Endothelial cell of hepatic sinusoid (primary cell): ENCODE results near the gene NUMBL.

Experiments
- in situ Hi-C: cut with HindIII; loops from 2 replicates; pipeline ENCODE4 v1.10.0; 2017; ENCODE audit warnings: low sequenced_read_pairs

The NUMBL gene

GRCh38 chr19:40690050-40690692 is at the start of gene NUMBL:
NUMBL (minus strand) TSS chr19:40690651; CDS start chr19:40690483, 168 bp downstream.
- in situ Hi-C loops: no loop called here

GRCh38 chr19:40739030-40739839 is 48.8 kb upstream of the NUMBL start:
- in situ Hi-C loops: no loop called here

GRCh38 chr19:40737102-40737644 is 46.7 kb upstream of the NUMBL start:
- in situ Hi-C loops: no loop called here

GRCh38 chr19:40736661-40737060 is 46.2 kb upstream of the NUMBL start:
- in situ Hi-C loops: no loop called here

GRCh38 chr19:40735013-40735771 is 44.7 kb upstream of the NUMBL start:
- in situ Hi-C loops: no loop called here

GRCh38 chr19:40733149-40733548 is 42.7 kb upstream of the NUMBL start:
- in situ Hi-C loops: loop anchor here (5.0 kb wide), 1 partner anchor 44 kb away; the partner anchor contains the start of genes MIA and RAB4B

- in situ Hi-C loops: loop anchor here (5.0 kb wide), 1 partner anchor 45 kb away; the partner anchor contains the start of genes MIA and RAB4B
Measured at GRCh38 chr19:40732304-40732703, 41.9 kb upstream of the NUMBL start.

GRCh38 chr19:40730065-40730464 is 39.6 kb upstream of the NUMBL start:
- in situ Hi-C loops: loop anchor here (5.0 kb wide), 1 partner anchor 47 kb away; the partner anchor contains the start of genes MIA and RAB4B

- in situ Hi-C loops: no loop called here
Measured at GRCh38 chr19:40726279-40726678, 35.8 kb upstream of the NUMBL start.

GRCh38 chr19:40724855-40725254 is 34.4 kb upstream of the NUMBL start:
- in situ Hi-C loops: no loop called here

- in situ Hi-C loops: no loop called here
Measured at GRCh38 chr19:40724315-40724714, 33.9 kb upstream of the NUMBL start.

GRCh38 chr19:40723661-40724254 is 33.3 kb upstream of the NUMBL start:
- in situ Hi-C loops: no loop called here

- in situ Hi-C loops: no loop called here
Measured at GRCh38 chr19:40721936-40722661, 31.6 kb upstream of the NUMBL start.

GRCh38 chr19:40721140-40721486 is 30.7 kb upstream of the NUMBL start:
- in situ Hi-C loops: no loop called here

- in situ Hi-C loops: no loop called here
Measured at GRCh38 chr19:40719414-40719894, 29.0 kb upstream of the NUMBL start.

GRCh38 chr19:40718774-40719391 is 28.4 kb upstream of the NUMBL start:
- in situ Hi-C loops: no loop called here

- in situ Hi-C loops: no loop called here
Measured at GRCh38 chr19:40717880-40718773, 27.7 kb upstream of the NUMBL start.

GRCh38 chr19:40717325-40717879 is 27.0 kb upstream of the NUMBL start:
- in situ Hi-C loops: no loop called here
